AML-193 (cell line): ENCODE data around the gene HMGN2.

Experiments
- DNase-seq, 2 experiments: peaks; one replicate each; lab custom pipeline; 2025; lab: John Stamatoyannopoulos, UW

The HMGN2 gene

DNA sequence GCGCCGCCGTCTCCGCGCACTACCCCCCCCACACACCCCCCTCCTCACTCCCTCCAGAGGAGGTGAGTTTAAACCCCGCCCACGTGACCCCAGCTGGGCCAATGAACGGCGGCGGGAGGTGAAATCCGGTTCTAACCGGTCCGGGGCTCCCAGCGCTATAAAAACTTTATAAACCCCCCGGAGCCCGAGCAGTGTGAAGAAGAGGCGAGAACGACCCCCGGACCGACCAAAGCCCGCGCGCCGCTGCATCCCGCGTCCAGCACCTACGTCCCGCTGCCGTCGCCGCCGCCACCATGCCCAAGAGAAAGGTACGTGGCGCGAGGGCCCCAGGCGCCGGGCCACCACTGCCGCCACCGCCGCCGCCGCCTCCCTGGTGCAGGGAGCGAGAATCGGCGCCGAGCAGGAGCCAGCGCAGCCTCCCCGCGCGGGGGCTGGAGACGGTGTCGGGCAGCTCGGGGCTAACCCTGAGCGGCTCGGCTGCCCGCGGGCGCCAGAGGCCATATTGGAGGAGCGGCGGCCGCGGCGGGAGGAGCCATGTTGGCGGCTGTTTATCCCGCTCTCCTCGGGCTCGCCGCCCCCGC is at the start of gene HMGN2:
TSS of gene HMGN2 (plus strand) at position 121 of the 581 bp plus-strand sequence. CDS start at position 294, 173 bp downstream.
- no peak for DNase-seq

DNA sequence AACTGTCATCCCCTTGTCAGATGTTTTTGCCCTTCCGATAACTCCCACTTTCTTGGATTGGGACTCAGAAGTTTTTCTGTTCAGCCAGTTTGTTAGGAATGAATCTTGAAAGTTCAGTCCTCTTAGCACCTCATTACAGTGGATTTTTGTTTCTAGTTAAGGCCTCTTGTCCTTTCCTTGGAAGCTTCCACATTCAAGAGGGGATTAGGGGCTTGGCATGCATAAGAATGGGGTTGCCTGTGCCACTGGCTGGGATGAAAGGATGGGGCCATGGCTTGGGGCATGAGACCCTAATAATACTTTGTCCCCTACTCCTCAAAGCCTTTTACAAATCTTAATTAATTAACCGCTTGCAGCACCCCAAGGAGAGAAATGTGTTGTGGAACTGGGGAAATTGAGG is 42.5 kb upstream of the HMGN2 start:
- DNase-seq = no peak

DNA sequence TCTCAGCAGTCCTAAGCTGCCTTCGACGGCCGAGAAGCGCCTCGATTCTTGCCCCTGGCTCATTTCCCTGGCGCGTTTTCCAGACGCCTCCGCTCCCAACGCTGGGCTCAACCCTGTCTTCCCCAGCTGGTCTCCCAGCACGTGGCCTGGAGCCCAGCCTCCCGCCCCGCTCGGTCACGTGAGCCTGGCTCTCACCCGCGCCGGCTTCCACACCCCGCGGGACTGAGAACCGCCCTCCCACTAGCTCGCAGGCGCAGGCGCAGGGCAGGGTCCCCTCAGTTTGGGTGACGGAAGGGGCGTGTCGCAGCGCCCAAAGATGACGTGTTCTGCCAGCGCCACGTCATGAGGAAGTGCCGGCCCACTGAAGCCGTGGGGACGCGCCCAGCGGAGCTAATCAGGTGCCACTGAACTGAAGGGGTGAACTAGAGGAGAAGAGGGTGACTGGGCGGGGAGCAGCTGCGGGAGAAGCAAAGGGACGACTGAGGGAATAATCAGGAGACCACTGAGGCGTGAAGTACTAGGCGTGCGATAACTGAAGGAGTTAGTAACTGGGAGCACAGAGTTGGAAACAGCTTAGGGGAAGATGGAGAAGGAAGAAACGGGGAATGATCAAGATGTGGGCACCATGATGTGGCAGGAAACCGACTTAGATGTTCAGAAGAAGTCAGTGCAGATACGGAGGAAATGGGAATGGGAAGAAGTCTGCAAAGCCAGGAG is 40.1 kb upstream of the HMGN2 start, which contains the start of gene DHDDS:
TSS of gene DHDDS (plus strand) at position 343 of the 717 bp plus-strand sequence. CDS start 625 bp downstream, outside the sequence.
- peak; percentile 93 to 95 for DNase-seq

DNA sequence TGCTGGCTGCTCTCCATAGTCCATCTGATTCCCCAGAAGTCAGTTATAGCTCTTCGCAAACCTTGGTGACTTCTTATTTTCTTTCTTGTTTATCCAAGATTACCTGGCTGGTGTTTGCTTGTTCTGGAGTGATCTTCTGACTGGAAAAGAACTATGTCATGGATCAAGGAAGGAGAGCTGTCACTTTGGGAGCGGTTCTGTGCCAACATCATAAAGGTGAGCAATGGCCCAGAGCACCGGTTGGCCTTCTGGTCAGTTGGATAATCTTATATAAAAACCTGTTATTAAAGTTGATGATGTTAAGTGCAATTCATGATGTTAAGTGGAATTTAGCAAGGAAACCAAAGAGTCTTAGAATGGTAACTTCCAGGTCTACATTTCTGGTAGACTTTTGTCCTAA is 39.4 kb upstream of the HMGN2 start:
- no peak for DNase-seq

DNA sequence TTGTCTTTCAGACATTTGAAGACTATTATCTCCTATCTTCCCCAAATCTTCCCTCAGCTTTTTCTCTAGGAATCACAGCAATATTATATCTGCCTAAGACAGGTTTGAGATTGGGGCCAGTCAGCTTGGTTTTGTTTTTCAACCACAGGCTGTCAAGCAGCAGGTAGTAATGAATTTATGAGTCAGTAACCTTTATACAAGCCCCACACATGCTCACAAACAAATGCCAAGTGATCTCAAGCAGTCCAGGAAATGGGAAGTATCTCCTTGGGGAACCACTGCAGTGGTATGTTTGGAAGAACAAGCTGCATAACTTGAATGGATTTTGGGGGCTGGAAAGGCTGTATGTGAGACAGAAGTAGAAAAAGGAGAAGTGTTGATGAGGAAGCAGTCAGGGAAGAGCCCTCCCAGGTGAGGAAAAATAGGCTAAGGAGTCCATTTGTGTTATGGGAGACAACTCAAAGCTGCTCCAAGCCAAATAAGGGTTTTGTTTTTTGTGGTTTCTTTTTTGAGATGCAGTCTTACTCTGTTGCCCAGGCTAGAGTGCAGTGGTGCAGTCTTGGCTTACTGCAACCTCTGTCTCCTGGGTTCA is 38.0 kb upstream of the HMGN2 start:
- DNase-seq = no peak

DNA sequence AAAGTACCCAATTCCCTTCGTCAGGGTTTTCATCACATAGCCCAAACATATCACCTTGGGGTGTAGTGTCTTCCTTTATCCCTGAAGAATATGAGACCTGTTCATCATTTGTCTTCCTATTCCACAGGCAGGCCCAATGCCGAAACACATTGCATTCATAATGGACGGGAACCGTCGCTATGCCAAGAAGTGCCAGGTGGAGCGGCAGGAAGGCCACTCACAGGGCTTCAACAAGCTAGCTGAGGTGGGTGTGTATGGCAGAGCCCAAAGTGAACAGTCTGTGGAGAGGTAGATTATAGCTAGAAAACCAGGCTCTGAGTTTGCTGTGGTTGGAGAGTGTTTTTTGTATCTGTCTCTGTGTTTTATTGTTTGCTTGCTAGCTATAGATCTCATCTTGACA is 34.2 kb upstream of the HMGN2 start:
- DNase-seq = no peak

DNA sequence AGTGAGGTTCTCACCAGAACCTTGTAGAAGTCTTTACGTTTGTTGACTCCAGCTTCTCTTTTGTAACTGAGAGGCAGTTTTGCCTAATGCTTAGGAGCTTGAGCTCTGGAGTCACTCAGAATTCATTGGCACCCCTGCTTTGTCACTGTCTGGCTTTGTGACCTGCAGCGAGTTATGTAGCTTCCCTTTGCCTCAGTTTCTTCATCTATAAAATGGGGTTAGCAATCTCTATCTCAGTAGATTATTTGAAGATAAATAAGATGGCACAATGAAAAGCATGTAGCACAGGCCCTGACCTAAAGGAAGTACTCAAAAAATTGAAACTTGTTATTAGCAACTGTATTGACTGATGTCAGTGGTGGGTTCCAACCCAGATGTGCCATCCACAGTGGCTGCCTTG is 32.0 kb upstream of the HMGN2 start:
- no peak for DNase-seq

DNA sequence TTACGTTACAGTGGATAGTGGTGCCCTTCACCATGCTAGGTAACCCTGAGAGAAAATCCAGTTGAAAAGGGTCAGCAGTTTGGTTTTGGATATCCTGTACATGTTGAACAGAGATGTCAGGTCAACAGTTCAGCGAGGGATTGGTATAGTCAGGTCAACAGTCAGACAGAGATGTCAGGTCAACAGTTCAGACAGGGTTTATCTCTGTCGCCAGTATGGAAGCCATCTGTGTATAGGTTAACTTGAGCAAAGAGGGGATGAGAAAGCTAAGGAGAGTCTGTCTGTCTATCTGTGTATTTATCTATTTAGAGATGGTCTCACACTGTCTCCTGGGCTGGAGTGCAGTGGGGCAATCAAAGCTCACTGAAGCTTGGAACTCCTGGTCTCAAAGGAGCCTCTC is 22.4 kb upstream of the HMGN2 start:
- DNase-seq = no peak

DNA sequence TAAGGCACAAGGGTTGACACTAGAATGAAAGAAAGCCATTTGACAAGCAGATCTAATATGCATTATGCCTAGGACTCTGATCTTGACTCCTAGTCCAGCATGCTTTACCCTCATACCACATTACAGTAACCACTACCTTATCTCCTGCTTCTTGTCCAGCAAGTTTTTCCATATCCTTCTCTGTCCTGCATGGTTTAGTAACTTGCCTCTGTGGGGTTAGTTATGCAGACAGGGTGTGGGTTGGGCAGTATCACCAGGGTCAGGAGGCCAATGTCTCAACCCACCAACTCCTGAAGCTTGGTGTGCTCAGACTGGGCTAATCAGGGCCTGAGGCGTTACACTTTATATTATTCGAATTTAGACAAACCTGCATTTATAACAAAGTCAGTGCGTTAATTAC is 21.3 kb upstream of the HMGN2 start:
- DNase-seq = no peak

DNA sequence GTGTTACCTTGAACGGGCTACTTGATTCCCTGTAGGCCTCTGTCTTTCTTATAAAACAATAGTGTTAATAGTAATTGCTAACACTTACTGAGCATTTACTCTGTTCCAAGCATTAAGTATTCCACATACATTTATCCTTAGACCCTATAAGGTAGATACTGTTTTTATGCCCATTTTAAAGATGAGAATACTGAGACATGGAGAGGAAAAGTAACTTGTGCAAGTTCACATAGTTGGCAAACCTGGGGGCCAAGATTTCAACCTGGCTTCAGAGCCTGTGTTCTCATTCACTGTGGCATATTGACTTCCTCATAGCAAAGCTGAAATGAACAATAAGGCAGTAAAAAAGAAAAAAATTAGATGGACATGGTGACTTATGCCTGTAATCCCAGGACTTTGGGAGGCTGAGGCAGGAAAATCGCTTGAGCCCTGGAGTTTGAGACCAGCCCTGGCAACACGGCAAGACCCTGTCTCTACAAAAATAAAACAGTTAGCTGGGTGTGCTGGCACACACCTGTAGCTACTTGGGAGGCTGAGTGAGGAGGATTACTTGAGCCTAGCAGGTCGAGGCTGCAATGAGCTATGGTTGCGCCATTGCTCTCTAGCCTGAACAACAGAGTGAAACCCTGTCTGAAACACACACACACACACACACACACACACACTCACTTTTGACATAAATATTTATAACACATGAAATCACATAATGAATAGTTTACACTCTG is 19.6 kb upstream of the HMGN2 start:
- no peak for DNase-seq

DNA sequence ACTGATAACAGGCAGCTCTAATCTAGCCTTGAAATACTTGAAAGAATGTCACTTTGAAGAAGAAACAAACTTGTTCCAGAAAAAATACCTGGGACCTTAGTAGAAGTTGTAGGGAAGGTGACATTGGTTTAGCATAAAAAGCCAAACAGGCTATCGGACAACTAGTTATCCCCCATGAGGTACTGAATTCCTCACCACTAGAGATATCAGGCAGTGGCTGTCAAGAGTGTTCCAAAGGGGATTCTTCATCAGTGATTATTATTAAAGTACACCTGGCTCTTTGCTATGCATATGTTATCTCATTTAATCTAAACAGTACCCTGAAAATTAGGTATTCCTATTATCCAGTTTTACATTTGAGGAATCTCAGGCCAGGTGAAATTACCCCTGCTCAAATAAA is 13.1 kb upstream of the HMGN2 start:
- DNase-seq = no peak

DNA sequence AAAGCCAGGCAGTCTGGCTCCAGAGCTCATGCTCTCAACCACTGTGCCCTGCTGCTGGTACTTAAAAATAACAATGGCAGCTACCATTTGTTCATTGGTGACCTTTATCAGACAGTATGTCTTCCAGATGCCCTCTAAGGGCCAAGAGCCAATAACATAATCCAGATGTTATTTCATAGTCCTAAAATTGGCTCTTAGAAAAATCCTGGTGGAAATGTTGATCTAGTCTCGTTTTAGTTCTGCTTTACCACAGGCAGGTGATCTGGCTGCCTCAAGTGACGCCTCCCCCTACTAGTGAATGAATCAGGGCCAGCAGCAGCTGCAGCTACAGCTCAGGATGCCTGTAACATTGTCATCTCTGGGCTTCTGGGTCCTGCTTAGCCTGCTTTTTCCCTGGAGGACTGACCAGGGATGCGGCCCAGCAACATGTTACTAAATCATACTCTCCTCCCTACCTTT is 12.6 kb upstream of the HMGN2 start:
- DNase-seq = no peak

DNA sequence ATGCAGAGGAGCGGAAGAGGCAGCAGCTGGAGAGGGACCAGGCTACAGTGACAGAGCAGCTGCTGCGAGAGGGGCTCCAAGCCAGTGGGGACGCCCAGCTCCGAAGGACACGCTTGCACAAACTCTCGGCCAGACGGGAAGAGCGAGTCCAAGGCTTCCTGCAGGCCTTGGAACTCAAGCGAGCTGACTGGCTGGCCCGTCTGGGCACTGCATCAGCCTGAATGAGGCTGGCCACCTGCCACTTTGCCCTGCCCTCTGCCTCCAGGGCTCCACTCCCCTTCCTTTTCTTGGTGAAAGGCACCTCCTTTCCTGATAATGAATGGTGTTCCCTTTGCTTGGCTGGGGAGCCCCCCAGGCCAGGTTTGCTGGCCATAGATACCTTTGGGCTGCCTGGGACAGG is 3.3 kb upstream of the HMGN2 start:
- no peak for DNase-seq

DNA sequence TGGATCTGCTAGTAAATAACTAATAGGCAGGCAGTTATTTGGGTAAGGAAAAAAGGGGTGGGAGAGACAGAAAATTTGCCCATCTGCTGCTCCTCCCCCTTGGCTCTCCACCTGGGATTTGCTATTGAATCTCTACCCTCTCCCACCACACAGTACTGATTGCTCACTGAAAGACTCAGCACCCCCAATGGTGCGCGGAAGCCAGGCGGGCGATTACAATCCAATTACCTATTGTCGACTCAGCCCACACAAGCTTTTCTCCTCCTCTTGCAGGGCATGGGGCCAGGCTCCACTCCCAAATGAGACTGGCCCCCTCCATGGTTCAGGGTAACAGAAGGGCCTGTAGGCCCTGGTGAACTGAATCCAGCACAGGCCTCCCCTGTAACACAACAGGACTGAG is 2.7 kb upstream of the HMGN2 start:
- DNase-seq = no peak

DNA sequence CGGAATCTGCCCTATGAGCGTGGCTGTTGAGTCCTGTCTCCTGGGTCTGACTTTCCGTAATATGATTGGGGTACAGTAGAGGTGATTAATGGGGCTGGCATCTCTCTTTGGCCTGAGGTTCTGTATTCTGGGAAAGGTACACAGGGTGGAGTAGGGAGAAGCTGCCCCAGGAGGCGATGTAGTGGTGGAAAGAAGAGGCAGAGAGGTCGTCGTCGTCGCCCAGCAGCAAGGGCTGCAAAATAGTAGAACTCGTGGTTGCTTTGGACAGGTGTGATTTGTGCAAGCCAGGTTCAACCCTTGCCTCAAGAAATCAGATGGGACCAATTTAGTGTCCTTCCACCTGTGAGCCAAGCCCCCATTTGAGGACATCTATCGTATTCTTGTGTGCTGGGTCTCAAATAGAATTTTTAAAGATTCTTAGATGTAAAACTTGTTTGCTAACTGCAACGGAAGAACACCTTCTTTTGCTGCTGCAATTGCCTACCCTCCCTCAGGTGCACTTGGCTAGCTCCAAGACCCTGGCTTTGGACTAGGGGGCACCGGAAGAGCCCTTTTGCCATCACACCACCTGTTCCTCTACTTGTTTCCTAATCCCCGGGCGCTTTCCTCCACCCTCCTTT is 1.3 kb upstream of the HMGN2 start:
- no peak for DNase-seq

DNA sequence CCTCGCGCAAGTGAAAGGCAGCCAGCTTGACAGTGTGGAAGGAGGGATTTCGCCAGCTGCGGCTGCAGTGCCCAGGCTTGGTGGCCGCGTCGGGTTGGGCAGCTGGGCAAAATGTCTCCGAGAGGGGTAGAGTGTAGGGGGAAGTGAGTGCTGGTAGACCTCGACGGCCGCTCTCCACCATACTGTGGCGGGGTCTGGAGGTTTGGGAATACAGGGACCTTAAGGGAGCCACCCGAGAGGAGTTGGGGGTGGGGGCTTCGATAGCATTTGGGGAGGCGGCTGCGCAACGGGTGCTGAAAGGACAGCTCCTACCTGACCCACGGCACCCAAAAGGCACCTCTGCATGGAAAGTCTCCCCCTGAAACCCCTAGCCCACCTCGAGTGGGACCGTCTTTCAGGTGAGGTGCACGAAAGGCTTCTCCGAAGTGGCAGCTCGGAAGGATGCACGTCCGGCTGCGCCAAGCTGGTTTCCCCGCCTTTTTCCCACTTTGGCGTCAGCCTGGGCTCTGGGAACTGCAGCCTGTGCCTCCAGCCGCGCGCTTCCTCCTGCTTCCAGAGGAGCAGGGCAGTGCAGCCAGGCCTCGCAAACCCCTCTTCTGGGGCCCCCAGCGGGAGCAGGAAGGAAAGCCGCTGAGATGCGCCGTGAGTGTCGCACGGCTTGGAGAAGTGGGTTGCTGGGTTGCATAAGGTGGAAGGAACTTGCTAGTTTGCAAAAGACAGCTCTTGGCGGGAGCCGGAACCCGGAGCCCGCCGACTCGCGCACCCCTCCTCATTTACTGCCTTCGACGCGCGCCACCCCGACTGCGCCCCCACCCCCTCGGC is 531 bp upstream of the HMGN2 start:
- peak; percentile 92 to 93 for DNase-seq

DNA sequence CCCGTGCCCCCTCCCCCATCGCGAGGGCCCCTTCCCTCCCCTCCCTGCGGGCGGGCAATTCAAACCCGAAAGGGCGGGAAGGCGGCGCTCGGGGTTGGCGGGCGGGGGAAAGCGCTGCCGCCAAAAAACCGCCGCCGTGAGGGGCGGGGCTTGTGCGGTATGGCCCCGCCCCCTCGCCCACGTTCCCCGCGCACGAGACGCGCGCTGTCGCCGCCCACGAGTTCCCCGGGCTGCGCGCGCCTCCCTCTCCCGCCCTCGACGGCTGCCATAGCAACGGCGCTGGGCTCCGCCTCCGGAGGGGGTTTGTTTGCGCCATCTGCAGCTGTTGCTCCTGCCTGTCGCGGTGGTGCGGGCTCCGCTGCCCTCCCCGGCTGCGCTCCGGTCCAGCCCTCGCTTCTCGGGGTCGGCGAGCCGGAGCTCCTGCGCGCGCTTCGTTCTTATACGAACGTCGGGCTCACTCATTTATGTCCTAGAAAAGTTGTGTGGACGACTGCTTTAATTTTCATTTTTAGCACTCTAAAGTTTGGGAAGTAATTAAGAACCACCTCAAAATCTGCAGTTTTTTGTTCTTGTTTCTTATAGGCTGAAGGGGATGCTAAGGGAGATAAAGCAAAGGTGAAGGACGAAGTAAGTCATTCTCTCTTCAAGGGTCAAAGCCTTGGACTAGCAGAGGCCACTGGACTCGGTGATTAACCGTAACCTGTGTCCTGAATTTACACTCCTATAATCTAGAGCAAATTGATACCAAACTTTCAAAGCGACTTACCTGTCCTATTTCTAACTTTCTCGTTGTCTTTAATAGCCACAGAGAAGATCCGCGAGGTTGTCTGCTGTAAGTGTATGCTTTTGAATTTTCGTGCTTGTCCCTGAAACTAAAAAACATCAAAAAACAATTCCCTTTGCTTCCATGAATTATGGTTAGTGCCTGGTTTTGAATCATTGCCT is 933 bp downstream of the HMGN2 start:
- peak; percentile 74 to 89 for DNase-seq

DNA sequence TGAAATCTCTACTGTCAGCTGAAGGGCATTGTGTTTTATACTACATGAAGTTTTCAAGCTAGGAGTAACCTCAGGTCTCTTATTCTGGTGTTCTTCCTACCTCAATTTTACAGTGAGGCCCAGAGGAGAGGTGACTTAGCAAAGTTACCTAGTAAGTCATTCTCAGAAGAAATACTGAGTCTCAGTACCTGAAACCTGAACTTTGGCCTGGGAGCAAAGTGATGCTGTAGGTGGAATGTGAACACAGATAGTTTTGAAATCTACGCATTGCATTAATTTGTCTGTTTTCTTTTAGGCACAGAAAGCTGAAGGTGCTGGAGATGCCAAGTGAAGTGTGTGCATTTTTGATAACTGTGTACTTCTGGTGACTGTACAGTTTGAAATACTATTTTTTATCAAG is 2.6 kb downstream of the HMGN2 start:
- no peak for DNase-seq

DNA sequence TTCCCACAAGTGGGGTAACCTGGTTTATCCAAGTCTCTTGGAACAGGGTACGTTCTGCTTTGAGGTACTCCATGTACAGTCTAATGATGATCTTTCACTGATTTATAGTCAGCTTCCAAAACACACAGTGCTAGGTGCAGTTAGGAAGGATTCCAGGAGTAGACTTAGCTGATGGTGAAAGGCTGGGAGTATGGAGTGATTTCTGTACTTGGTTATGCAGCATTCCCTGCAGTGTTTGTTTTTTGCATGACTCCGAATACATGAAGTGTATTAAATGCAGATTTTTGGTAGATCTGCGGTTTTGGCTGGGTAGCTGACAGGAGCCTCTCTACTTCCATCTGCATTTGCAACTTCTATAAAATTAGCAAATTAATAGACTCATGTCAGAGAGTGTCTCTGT is 3.7 kb downstream of the HMGN2 start:
- no peak for DNase-seq

DNA sequence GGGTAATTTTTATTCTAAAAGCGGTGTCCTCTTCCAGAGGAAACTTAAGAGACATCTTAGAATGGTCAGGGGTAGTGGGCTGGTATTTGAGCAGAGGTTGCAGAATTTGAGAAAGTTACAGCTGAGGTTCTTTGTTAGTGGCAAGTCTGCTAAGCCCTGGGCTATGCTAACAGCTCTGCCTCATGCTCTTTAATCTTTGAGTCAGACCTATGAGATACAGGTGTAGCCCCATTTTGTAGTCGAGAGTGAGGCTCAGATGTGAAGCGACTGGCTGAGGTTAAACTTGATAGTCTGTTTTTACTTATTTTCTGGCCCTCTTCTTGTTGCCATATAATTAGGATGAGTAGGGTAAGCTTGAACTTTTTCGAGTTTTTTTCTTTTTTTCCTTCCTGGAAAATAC is 4.7 kb downstream of the HMGN2 start:
- DNase-seq = no peak
